Measurements from ENCODE around the gene CNTROB. TPM values are rescaled to one million over a fixed set of nuclear protein-coding genes. Genes with fewer than 3 reads are reported as not detected.

Gene CNTROB
- polyA plus RNA-seq, 1 donor from 2014 or later = 48.7 TPM

DNA sequence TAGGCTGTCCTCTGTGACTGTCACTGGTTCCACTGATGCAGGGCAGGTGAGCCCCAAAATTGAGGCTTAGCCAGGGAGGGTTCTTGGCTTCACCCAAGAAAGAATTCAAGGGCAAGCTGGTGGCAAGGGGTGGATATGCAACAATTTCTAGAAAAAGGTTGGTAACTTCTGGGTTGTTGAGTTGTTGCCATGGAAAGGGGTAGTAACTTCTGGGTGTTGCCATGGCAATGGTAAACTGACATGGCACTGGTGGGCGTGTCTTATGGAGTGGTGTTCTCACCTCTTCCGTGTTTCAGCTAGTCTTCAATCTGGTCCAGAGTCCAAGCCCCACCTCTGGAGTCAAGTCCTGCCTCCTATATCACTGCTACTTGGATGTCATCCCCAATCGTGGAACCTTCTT is 60.9 kb downstream of the CNTROB start:
- no peaks in the 10 kb centered on the region for H3K79me2 ChIP-seq (replicated peaks; ENCODE audit: insufficient read depth, low read length)
- no peaks in the 10 kb centered on the region for H3F3A ChIP-seq (ENCODE audit: insufficient read depth, low read length, poor library complexity, severe bottlenecking)
- H3K9me3 ChIP-seq (ENCODE audit: low read length) = no peaks in the 10 kb centered on the region
- H3K9me2 ChIP-seq (ENCODE audit: insufficient read depth, low read length) = no peaks in the 10 kb centered on the region
- no peak overlapping the region for H3K4me3 ChIP-seq (ENCODE audit: low read length)
- H3K27me3 ChIP-seq (ENCODE audit: insufficient read depth, low read depth, low read length) = no peaks in the 10 kb centered on the region
- no peak overlapping the region for H3K4me2 ChIP-seq (ENCODE audit: low read length)
- TF ChIP-seq, protein P1, sequence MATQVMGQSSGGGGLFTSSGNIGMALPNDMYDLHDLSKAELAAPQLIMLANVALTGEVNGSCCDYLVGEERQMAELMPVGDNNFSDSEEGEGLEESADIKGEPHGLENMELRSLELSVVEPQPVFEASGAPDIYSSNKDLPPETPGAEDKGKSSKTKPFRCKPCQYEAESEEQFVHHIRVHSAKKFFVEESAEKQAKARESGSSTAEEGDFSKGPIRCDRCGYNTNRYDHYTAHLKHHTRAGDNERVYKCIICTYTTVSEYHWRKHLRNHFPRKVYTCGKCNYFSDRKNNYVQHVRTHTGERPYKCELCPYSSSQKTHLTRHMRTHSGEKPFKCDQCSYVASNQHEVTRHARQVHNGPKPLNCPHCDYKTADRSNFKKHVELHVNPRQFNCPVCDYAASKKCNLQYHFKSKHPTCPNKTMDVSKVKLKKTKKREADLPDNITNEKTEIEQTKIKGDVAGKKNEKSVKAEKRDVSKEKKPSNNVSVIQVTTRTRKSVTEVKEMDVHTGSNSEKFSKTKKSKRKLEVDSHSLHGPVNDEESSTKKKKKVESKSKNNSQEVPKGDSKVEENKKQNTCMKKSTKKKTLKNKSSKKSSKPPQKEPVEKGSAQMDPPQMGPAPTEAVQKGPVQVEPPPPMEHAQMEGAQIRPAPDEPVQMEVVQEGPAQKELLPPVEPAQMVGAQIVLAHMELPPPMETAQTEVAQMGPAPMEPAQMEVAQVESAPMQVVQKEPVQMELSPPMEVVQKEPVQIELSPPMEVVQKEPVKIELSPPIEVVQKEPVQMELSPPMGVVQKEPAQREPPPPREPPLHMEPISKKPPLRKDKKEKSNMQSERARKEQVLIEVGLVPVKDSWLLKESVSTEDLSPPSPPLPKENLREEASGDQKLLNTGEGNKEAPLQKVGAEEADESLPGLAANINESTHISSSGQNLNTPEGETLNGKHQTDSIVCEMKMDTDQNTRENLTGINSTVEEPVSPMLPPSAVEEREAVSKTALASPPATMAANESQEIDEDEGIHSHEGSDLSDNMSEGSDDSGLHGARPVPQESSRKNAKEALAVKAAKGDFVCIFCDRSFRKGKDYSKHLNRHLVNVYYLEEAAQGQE (IDR thresholded peaks at IDR 0.05; ENCODE audit: borderline replicate concordance) = no peak
- TF ChIP-seq POLR2AphosphoS5 (IDR thresholded peaks at IDR 0.05) (no peak), SMC3 (conservative IDR thresholded peaks at IDR 0.05; ENCODE audit: poor library complexity) (no peak)
- H3K27ac ChIP-seq (ENCODE audit: low read length) = no peak overlapping the region
- no peaks in the 10 kb centered on the region for H4K20me1 ChIP-seq (ENCODE audit: insufficient read depth)
- H3K36me3 ChIP-seq (ENCODE audit: insufficient read depth, low read length) = no peaks in the 10 kb centered on the region
- no peak overlapping the region for H3K9ac ChIP-seq (ENCODE audit: low read length)
- H2AFZ ChIP-seq (ENCODE audit: low read depth, low read length) = no peak overlapping the region

DNA sequence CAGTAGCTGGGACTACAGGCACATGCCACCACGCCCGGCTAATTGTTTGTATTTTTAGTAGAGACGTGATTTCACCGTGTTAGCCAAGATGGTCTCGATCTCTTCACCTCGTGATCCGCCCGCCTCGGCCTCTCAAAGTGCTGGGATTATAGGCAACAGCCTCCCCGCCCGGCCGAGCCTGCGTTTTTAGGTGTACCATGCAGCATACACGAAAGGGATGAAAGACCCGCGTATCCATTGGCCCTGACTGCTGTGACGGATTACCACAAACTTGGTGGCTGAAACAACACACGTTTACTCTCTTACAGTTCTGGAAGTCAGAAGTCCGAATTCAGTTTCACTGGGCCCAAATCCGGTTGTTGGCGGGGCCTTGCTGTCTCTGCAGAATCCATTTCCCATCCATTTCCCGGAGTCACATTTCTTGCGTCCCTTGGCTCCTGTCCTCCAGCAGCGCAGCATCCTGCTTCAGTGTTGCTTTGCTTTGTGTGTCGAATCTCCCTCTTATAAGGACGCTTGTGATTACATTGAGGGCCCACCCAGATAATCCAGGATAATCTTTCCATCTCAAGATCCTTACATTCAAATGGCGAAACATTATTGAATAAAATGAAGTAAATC is 62.1 kb downstream of the CNTROB start:
- no peaks in the 10 kb centered on the region for H3K9me3 ChIP-seq (ENCODE audit: low read length)
- H3K79me2 ChIP-seq (replicated peaks; ENCODE audit: insufficient read depth, low read length) = no peaks in the 10 kb centered on the region
- no peak overlapping the region for H3K9ac ChIP-seq (ENCODE audit: low read length)
- peak overlapping the region; percentile 77 for H3K27ac ChIP-seq (ENCODE audit: low read length)
- no peak overlapping the region for H3K4me3 ChIP-seq (ENCODE audit: low read length)
- H3K36me3 ChIP-seq (ENCODE audit: insufficient read depth, low read length) = no peaks in the 10 kb centered on the region
- H3K4me2 ChIP-seq (ENCODE audit: low read length) = no peak overlapping the region
- no peaks in the 10 kb centered on the region for H3K9me2 ChIP-seq (ENCODE audit: insufficient read depth, low read length)
- no peaks in the 10 kb centered on the region for H3F3A ChIP-seq (ENCODE audit: insufficient read depth, low read length, poor library complexity, severe bottlenecking)
- H2AFZ ChIP-seq (ENCODE audit: low read depth, low read length) = no peak overlapping the region
- no peaks in the 10 kb centered on the region for H3K27me3 ChIP-seq (ENCODE audit: insufficient read depth, low read depth, low read length)
- no peaks in the 10 kb centered on the region for H4K20me1 ChIP-seq (ENCODE audit: insufficient read depth)
- no peak for TF ChIP-seq TAF1 (IDR thresholded peaks at IDR 0.05; ENCODE audit: low read depth)
- TF ChIP-seq RAD21 (conservative IDR thresholded peaks at IDR 0.05) = no peak
- TF ChIP-seq CTCF (IDR thresholded peaks at IDR 0.05; ENCODE audit: poor library complexity, severe bottlenecking) = no peak
- TF ChIP-seq MXI1 (conservative IDR thresholded peaks at IDR 0.05; ENCODE audit: poor library complexity, severe bottlenecking) = no peak
- no peak for TF ChIP-seq EP300 (conservative IDR thresholded peaks at IDR 0.05; ENCODE audit: poor library complexity, severe bottlenecking)
- no peak for TF ChIP-seq POLR2AphosphoS5 (IDR thresholded peaks at IDR 0.05)
- TF ChIP-seq, protein P1 (IDR thresholded peaks at IDR 0.05; ENCODE audit: borderline replicate concordance) = no peak
- TF ChIP-seq SMC3 (conservative IDR thresholded peaks at IDR 0.05; ENCODE audit: poor library complexity) = no peak
- TF ChIP-seq EZH2 (IDR thresholded peaks at IDR 0.05; ENCODE audit: borderline replicate concordance, insufficient read depth, low read length, poor library complexity, severe bottlenecking) = no peak

Measured in neural cell (in vitro differentiated cells).